DOHH2 (cell line): Measurements from ENCODE around the gene CD40LG.
A peak's percentile ranks its signal among the peaks of the same experiment; 100 is the strongest.

Experiments used
- H3F3A ChIP-seq: fragments of 200-600 bp; sonication (generic), shearing (Covaris generic); 2 replicates; pipeline ENCODE4 v1.6.0; 2016; ENCODE audit warnings: antibody characterized with exemption, mild to moderate bottlenecking; ENCODE audit not compliant: control insufficient read depth, insufficient read depth
- H3K27ac ChIP-seq: fragments of 200-600 bp; sonication (generic); 2 replicates; pipeline ENCODE4 v1.5.1; 2014; ENCODE audit warnings: low read depth, mild to moderate bottlenecking, low read length, moderate library complexity
- H3K27me3 ChIP-seq: fragments of 200-600 bp; sonication (generic); 2 replicates; pipeline ENCODE4 v1.6.1; 2014; ENCODE audit warnings: mild to moderate bottlenecking, low read length, mixed read lengths; ENCODE audit not compliant: control insufficient read depth
- H3K36me3 ChIP-seq: fragments of 200-600 bp; sonication (generic); 2 replicates; pipeline ENCODE4 v1.6.1; 2014; ENCODE audit warnings: mild to moderate bottlenecking, low read length, moderate library complexity, mixed read lengths; ENCODE audit not compliant: control insufficient read depth
- H3K4me1 ChIP-seq: fragments of 200-600 bp; sonication (generic); 2 replicates; pipeline ENCODE4 v1.6.1; 2014; ENCODE audit warnings: mild to moderate bottlenecking, low read length, mixed read lengths; ENCODE audit not compliant: control insufficient read depth
- H3K4me2 ChIP-seq: fragments of 200-600 bp; sonication (generic); 2 replicates; pipeline ENCODE4 v1.6.0; 2014; ENCODE audit warnings: mild to moderate bottlenecking, low read length, moderate library complexity
- H3K4me3 ChIP-seq: fragments of 200-600 bp; sonication (generic); 2 replicates; pipeline ENCODE4 v1.5.1; 2014; ENCODE audit warnings: mild to moderate bottlenecking, low read length, mixed read lengths
- H3K79me2 ChIP-seq: fragments of 200-600 bp; sonication (generic); 2 replicates; pipeline ENCODE4 v1.6.1; 2014; ENCODE audit warnings: mild to moderate bottlenecking, low read length, mixed read lengths; ENCODE audit not compliant: control insufficient read depth
- H3K9me2 ChIP-seq: fragments of 200-600 bp; sonication (generic); replicated peaks from 2 replicates; pipeline ENCODE4 v1.6.1; 2014; ENCODE audit warnings: mild to moderate bottlenecking, low read length, mixed read lengths; ENCODE audit not compliant: control insufficient read depth
- H3K9me3 ChIP-seq: fragments of 200-600 bp; sonication (generic); 2 replicates; pipeline ENCODE4 v1.6.1; 2014; ENCODE audit warnings: antibody characterized with exemption, low read length, mixed read lengths; ENCODE audit not compliant: control insufficient read depth, insufficient read depth
- H4K20me1 ChIP-seq: fragments of 200-600 bp; sonication (generic); 2 replicates; pipeline ENCODE4 v1.6.0; 2014; ENCODE audit warnings: low read depth, mild to moderate bottlenecking, antibody characterized with exemption, low read length, moderate library complexity; ENCODE audit not compliant: control insufficient read depth, insufficient read depth
- CTCF ChIP-seq: fragments of 200-600 bp; sonication (generic); IDR thresholded peaks from one replicate; pipeline ENCODE4 v1.5.1; 2014; ENCODE audit warnings: antibody characterized with exemption, mild to moderate bottlenecking, low read depth, low read length; ENCODE audit not compliant: poor library complexity, severe bottlenecking
- EZH2phosphoT487 ChIP-seq: fragments of 200-600 bp; sonication (generic); IDR thresholded peaks from 2 replicates; pipeline ENCODE4 v1.6.1; 2017; ENCODE audit warnings: borderline replicate concordance, mild to moderate bottlenecking, antibody characterized with exemption, low read length, moderate library complexity, mixed read lengths

Gene CD40LG

GRCh38 chrX:136694431-136695087 is 46.6 kb downstream of the CD40LG start:
- peak overlapping the region; percentile 22; the same call in 1 of the 2 replicates for H3K4me3 ChIP-seq
- H3F3A ChIP-seq = no peaks in the 10 kb centered on the region
- no peak overlapping the region for H3K27ac ChIP-seq
- H3K9me2 ChIP-seq = no peaks in the 10 kb centered on the region
- H3K4me1 ChIP-seq = peaks cover 13% of the 10 kb centered on the region
- no peaks in the 10 kb centered on the region for H3K27me3 ChIP-seq
- peaks cover 6% of the 10 kb centered on the region for H3K36me3 ChIP-seq
- no peaks in the 10 kb centered on the region for H3K9me3 ChIP-seq
- H3K79me2 ChIP-seq = no peaks in the 10 kb centered on the region
- peak; percentile 54 for TF ChIP-seq CTCF
- TF ChIP-seq EZH2phosphoT487 = no peak
- no peaks in the 10 kb centered on the region for H4K20me1 ChIP-seq
- H3K4me2 ChIP-seq = peak overlapping the region; percentile 40

- Histone ChIP-seq H3K36me3 (no peaks in the 10 kb centered on the region), H3K79me2 (no peaks in the 10 kb centered on the region), H3K4me2 (no peak overlapping the region), H3K27me3 (no peaks in the 10 kb centered on the region), H3K9me2 (no peaks in the 10 kb centered on the region), H4K20me1 (no peaks in the 10 kb centered on the region), H3K27ac (no peak overlapping the region), H3F3A (no peaks in the 10 kb centered on the region), H3K9me3 (no peaks in the 10 kb centered on the region), H3K4me3 (no peak overlapping the region), H3K4me1 (peaks cover 13% of the 10 kb centered on the region)
- TF ChIP-seq EZH2phosphoT487 (no peak), CTCF (no peak)
These were observed 49.2 kb downstream of the CD40LG start for GRCh38 chrX:136697156-136697555.

DNA sequence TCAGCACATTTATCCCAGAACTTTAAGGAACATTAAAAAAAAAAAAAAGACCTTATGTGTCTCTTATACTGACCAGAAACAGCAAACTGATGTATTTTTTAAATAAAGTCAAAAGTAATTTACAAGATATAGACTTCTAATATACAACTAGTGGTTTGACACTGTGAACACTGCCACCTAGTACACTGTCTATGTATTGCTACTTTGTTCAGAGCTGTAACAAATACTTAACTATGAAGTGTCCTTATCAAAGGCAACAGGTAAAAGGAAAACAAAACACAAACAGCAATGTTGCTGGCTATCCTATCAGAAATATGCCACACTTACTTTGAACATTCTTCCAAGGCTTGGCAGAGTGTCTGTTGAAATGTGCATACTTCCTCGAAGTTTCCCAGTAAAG is 60.4 kb downstream of the CD40LG start:
- Histone ChIP-seq H3K4me3 (no peak overlapping the region), H3K4me2 (no peak overlapping the region), H3K36me3 (peaks cover 34% of the 10 kb centered on the region), H4K20me1 (no peaks in the 10 kb centered on the region), H3K27ac (no peak overlapping the region), H3K79me2 (no peaks in the 10 kb centered on the region), H3K9me2 (no peaks in the 10 kb centered on the region), H3K9me3 (no peaks in the 10 kb centered on the region), H3F3A (no peaks in the 10 kb centered on the region), H3K27me3 (no peaks in the 10 kb centered on the region), H3K4me1 (no peaks in the 10 kb centered on the region)
- TF ChIP-seq CTCF = peak; percentile 39
- no peak for TF ChIP-seq EZH2phosphoT487
